NCI-H2227 (cell line): ENCODE data around the gene SEC23B.
A peak's percentile ranks its signal among the peaks of the same experiment; 100 is the strongest.
"Not testable (repeated sequence)": the region's sequence is repeated elsewhere in the genome, so short reads cannot be mapped to it uniquely, and the experiment has no call there.

Experiments
- DNase-seq: peaks from one replicate; lab custom pipeline; 2025; ENCODE audit not compliant: unreplicated experiment; lab: John Stamatoyannopoulos, UW

SEC23B gene

DNA sequence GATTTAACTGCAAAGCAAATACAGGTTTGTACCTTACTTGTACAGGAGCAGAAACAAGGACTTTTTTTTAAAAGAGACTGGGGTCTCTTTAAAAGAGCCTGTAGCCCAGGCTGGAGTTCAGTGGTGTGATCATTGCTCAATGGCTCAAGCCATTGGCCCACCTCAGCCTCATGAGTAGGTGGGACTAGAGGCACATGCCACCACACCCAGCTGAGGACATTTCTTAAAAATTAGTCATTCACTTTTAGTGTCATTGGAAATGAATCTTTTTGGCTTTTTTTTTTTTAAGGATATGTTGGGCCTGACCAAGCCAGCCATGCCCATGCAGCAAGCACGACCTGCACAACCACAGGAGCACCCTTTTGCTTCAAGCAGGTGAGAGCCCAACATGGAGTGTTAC is 16.9 kb downstream of the SEC23B start:
- no peak for DNase-seq

DNA sequence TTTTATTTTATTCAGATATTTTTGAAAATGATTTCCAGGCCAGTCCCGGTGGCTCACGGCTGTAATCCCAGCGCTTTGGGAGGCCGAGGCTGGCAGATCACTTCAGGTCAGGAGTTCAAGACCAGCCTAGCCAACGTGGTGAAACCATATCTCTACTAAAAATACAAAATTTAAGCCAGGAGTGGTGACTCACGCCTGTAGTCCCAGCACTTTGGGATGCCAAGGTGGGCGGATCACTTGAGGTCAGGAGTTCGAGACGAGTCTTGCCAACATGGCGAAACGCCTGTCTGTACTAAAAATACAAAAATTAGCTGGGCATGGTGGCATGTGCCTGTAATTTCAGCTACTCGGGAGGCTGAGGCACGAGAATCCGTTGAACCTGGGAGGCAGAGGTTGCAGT is 19.0 kb downstream of the SEC23B start:
- DNase-seq: not testable (repeated sequence)

DNA sequence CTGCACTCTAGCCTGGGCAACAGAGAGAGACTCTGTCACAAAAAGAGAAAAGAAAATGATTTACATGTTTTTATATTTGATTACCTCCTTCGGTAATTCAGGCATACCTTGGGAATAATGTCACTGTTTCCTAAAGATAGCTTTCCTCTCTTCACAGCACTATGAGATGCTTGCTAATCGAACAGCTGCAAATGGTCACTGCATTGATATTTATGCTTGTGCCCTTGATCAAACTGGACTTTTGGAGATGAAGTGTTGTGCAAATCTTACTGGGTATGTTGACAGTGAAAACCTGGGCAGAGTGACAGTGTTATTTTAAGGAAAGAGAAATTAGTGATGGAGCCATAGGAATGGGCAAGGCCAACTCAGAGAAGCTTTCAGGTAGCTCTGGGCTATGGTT is 19.6 kb downstream of the SEC23B start:
- DNase-seq: no peak

DNA sequence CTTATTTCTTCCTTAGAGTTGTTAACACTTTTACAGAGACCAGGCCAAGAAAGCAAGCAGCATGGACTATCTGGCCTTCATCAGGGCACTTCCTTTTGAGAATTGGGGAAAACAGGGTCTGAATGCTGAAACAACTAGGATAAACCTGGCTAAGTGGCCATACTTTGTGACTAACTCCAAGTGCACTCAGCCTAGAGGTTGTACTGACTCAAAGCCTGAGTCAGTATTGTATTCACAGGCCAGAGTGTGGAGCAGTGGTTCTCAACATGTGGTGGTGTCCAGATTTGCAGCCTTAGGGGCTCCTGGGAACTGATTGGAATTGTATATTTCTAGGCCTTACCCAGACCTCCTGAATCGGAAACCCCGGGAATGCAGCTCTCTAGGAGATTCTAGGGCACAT is 20.1 kb downstream of the SEC23B start:
- DNase-seq: no peak

DNA sequence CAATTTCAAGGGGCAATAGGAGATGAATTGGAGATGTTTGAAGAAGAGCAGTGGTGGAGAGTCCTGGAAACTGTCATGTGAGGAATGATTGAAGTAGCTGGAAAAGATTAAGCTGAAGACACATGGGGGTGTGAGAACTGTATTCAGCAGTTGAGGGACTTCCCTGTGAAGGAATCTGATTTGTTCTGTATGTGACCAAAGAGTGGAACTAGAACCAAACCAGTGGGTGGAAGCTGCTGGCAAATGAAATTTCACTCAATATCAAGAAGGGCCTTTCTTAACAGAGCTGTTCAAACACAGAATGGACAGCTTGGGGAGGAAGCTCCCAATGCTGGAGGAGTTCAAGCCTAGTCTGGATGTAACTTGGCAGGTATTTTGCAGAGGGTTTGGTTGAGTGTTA is 21.3 kb downstream of the SEC23B start:
- DNase-seq: no peak

DNA sequence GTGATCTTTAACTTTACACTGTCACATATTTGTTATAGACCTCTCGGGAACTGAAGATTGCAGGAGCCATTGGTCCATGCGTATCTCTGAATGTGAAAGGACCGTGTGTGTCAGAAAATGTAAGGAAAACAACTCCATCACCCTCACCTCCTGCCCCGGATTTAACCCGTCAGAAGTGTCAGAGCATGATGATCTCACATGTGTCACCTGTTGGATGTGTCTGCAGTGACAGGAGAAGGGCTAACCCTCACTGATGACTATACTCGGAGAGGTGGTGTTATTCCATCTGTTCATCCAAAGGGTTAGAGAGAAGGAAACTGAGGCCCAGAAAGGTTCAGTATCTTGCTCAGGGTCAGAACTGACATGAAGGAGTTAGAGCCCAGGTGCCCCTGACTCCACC is 24.9 kb downstream of the SEC23B start:
- no peak for DNase-seq

DNA sequence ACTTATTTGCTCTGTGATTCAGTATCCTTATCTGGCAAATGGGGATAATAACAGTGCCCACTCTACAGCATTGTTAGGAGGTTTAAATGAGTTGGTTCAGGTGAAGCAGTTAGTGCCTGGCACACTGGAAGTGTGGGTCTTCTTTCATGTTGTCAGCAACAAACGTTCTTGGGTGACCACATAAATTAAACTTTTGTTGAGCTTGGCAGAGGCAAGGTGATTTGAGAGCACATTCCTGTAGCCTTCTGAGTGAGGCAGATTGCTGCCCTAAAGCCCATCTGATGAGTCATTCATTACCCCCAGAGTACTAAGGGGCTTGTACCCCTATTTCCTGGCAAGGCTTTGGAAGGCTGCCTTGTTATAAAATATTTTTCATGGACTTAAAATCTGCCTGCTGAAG is 25.8 kb downstream of the SEC23B start:
- no peak for DNase-seq

DNA sequence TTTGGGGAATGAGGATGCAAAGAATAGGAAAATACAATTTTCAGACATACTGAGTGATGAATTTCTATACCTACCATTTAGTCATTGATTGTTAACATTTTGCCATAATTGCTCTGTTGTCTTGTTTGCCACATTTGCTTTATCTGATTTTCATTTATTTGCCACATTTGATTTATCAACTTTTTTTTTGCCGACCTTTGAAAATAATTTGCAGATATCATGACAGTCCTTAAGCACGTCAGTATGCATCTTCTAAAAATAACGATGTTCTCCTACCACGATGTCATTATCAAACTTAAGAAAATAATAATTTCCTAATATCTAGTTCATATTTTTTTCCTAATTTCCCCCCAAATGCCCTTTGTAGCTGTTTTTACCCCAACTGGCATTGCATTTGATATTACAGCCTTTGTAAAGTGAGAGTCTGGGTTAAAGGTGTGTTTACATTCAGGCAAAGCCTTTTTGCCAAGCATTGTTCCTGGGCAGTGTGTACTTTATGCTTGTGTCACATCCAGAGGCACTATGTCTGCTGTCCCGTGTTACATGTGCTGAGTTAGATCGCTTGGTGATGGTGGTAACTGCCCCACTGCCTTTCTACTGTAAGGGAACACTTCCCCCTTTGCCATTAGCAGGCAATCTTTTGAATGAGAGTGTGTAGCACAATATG is 26.4 kb downstream of the SEC23B start:
- DNase-seq: no peak

DNA sequence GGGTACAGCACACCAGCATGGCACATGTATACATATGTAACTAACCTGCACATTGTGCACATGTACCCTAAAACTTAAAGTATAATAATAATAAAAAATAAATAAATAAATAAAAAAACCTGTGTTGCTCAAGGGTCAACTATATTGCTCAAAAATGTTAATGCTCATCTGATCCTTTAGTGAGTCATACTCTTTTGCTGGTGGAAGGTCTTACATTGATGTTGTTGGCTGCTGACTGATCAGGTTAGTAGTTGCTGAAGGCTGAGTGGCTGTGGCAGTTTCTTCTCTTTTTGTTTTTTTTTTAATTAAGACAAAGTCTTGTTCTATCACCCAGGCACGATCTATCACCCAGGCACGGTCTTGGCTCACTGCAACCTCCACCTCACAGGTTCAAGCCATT is 29.9 kb downstream of the SEC23B start:
- no peak for DNase-seq

DNA sequence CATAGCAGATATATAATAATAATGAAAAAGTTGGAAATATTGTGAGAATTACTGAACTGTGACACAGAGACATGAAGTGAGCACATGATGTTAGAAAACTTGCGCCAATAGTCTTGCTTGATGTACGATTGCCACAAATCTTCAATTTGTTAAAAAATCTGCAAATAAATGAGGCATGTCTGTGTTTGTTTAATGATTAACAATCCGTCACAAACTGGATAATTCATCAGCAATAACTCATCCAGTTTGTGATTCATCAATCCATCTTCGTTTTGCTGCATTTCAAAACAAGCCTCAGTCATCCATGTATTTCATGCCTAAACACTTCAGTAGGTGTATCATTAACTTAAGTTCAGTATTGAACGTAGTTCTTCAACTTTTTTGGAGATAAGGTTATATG is 34.0 kb downstream of the SEC23B start:
- DNase-seq: no peak

DNA sequence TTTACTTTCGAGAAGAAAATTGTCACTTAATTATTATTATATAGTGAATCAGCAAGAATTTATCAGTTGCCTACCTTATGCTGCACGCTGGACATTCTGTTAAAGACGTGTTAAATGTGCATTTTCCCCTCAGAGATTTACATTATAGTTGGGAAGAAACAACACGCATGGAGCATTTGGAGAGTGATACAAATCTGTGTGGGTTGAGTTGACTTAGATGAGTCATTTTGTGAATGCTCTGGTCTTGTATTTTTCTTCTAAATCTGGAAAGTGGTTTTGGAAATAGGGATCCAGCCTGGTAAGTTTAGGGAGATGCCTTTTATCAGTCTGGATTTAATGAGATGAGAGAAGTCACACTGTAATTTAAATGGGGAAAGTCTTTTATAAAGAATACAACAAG is 35.5 kb downstream of the SEC23B start:
- no peak for DNase-seq

DNA sequence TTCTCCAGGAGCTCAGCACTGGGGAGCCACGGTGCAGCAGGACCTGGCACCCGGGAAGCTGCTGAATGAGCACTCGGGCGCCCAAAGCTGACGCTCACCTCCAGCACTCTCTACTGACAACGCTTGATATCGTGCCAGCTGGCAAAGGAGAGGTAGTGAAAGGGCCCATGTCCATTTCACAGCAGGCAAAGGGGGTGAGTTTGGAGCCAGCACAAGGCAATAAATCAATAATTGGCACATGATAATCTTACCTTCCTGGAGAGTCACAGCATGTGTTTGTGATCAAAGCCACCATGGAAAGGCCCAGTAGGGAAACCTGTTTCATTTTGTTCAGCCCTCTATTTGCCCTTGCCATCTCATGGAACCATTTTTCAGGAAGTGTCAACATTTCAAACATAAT is 36.2 kb downstream of the SEC23B start:
- DNase-seq: peak; percentile 27

DNA sequence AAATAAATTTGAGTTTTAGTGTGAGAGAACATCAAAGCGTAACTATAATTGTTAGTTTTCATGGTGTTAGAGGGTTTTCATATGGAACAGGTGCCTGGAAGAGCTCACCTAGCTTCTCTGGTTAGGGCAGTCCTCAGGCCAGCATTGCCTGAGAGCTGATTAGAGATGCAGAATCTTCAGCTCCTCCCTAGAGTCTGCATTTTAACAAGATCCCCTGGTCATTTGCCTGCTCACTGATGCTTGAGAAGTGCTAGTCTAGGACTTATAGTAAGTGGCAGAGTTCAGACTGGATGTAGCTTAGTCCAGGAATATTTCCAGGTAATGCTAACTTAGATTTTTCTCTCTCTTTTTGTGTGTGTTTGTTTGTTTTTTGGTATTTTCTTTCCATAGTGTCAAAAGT is 37.8 kb downstream of the SEC23B start:
- DNase-seq: no peak

DNA sequence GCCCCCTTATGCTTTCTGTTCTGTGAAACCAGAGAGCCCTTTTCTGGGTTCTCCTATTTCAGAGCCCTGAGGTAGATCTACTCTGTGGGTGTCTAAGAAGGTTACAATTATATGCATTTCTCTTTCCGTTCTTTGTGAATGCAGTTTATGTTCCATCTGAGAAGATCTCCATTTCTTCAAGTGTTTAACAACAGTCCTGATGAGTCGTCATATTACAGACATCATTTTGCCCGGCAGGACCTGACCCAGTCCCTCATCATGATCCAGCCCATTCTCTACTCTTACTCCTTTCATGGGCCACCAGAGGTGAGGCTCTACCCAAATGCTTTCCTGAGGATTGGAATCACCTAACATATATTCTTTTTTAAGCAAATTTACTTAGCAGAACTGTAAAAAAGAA is 40.7 kb downstream of the SEC23B start:
- DNase-seq: no peak

DNA sequence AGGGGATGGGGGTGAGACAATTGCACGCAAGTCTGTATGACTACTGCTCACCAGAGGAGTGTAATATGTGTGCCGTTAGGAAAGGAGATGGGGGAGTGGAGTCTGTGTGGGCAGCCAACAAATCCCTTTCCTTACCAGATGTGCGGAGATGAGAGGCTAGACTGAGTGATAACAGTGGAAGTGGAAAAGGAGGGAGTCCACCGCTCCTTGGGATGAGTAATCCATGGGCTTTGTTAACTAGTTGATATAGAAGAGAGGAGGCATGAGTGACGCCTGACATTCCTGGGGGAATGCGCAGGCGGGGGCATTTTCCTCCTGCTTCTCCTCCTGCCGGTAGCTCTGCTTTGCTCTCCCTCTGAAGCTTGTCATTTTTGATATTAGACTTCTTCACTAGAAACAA is 46.0 kb downstream of the SEC23B start:
- DNase-seq: no peak

DNA sequence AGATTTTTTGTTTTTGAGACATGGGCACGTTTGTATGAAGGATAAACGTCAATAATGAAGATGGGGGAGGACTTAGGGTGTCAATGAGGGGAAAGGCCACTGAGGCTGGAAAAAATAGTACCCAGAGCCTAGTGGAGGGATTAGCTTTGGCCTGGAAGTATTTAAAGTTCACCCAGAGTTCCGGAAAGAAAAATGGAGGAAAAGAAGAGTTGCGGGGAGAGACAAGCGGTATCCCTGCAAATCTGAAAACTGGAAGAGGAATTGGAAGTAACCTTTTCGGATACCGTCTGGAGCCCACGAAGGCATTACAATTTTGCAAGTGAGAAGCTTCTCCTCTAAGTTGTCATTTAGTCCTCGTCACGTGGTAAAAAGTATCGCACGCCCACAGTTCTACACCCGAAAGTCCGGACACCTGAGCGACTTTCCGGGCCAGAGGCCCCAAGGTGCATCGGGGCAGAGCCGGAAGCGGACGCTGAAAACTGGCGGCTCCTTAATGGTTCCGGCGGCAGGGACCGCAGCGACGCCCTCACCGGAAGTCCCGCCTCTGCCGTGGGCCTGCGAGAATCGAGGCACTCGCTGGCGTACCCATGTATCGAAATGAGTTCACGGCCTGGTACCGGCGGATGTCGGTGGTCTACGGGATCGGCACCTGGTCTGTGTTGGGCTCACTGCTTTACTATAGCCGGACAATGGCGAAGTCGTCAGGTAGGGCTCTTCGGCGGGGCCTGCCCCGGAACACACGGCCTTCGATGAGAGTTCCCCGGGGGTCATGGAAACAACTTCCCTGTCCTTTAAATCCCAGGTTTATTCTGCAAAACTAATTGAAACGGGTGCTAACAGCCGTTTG is 59.4 kb downstream of the SEC23B start, which contains the start of gene SMIM26:
SMIM26 (plus strand) TSS at position 541 of the 847 bp plus-strand sequence; CDS start at position 588, 47 bp downstream.
- DNase-seq: peak; percentile 97

DNA sequence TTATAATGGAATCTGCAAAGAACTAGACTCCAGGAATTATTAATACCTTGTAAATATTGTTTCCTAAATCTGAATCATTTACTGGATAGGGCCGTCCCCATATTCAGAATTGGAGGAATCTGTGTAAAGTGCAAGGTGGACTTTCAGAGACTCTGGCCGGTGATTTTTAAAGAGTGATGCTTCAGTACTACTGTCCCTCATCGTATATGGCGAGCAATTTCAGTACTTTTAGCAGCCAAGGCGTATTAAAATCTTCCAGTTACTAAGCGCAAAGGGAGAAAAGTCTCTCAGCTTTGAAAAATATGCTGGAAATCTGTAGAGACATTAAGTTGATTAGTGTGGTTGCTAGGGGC is 60.0 kb downstream of the SEC23B start:
- peak; percentile 50 for DNase-seq

DNA sequence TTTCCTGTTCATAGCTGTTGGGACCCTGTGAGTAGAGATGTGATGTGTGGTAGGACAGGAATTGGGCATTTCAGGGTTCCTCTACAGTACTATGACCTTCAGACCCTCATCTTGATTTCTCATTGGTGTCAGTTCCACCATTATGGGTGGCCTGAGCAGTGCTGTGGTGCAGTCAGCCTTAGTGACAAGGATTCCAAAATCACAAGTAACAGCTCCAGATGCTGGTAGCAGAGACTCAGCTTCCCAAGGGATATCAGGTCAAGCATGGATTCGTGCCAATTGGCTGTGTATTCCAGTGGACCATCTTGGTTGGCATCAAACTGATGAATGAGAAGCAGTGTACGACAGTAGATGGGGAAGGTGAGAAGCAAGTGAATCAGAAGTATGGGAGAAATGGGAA is 63.3 kb downstream of the SEC23B start:
- DNase-seq: no peak

DNA sequence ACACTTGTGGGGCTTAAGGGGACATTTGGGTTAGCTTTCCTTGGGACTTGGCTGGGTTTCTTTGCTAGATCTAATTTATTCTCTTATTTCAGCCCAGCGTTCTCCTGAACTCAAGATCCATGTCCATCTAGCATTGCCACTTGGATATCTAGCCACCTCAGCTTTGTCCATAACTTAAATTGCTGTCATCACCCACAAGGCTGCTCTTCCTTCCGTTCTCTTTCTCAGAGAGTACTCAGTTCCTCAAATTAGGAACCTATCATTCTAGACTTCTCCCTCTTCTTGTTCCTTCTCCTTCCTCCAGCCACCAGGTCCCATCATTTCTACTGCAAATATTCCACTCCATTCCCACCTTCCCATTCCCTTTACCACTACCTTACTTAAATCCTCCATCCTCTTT is 63.8 kb downstream of the SEC23B start:
- no peak for DNase-seq

DNA sequence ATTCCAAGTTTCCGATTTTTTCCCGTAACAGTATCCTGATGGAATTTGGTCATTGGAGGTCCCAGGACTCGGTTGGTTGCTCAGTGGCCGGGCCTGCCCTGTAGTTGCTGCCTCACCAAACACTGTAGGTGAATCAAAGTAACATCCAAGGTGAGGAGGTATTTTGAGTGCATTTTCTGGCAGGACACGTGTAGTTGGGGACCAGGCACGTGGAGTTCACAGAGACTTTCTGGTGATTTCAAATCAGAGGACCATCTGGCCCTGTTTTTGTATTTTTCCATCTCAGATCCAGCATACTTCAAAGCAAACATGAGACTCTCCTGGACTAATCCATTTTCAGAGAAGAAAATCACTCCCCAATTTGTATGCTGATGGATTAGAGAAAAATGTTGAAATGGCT is 70.2 kb downstream of the SEC23B start:
- DNase-seq: no peak

DNA sequence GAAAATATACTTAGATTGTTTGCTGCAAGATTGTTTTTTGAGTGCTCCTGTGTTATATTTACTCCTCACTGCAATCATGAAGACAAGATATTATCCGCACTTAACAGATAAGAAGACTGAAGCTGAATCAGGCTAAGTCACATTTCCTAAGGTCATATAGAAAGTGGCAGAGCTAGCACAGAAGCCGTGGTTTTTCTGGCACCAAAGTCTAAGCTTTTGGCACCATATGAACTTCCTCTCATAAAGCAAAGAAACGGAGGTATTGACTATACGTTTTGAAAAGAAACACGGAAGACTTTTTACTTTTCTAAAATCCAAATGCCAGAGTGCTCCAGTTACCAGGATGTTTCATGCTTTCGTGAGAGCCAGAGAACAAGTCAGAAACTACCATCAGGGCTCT is 70.8 kb downstream of the SEC23B start:
- DNase-seq: no peak

DNA sequence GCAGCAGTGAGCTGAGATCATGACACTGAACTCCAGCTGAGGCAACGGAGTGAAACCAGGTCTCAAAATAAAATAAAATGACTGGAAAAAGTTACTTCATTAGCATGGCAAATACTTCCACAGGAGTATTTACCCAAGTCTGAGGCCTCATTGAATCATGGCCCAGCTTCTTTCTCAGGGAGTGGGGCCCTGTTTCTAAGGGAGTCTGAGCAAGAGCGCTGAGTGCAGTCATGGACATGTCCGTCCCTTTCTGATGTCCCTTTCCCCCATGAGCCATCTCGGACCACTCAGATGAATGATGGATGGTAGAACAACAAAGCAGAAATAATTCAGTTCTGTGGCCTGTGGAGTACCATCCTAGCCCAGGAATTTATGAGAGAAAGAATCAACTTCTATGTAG is 72.3 kb downstream of the SEC23B start:
- DNase-seq: no peak

DNA sequence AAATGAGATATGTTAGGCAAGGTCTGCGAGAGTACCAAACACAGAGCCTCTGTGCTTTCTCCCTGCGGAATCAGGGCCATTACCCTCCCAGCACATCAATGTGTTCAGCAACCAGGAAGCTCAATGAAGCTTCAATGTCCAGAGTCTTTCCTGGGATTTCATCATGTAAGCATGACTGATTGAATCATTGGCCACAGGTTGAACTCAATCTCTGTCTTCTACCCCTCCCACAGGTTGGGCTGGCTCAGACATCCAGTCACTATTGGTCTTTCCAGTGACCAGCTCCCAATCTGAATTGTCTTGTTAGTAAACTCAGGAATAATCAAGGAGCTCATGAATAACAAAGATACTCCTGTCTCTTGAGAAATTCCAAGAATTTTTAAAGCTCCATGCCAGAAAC is 77.4 kb downstream of the SEC23B start:
- no peak for DNase-seq
